Measurements from ENCODE around the gene FGFBP1.
"Not testable (repeated sequence)": the region's sequence is repeated elsewhere in the genome, so short reads cannot be mapped to it uniquely, and the experiment has no call there.

FGFBP1 gene

GRCh38 chr4:15925830-15926229, 12.7 kb downstream of the FGFBP1 start:
- Histone ChIP-seq H3K27ac (ENCODE audit: low read depth, low read length) (no peak overlapping the region), H3K9me3 (ENCODE audit: control insufficient read depth, insufficient read depth, low read length) (no peaks in the 10 kb centered on the region), H3K4me3 (ENCODE audit: low read depth, low read length) (no peak overlapping the region), H3K9ac (ENCODE audit: low read depth, low read length) (no peak overlapping the region), H3K27me3 (ENCODE audit: control insufficient read depth, insufficient read depth, low read length) (no peaks in the 10 kb centered on the region), H3K36me3 (ENCODE audit: control insufficient read depth, insufficient read depth, low read length) (no peaks in the 10 kb centered on the region), H3K4me1 (ENCODE audit: control insufficient read depth, insufficient read depth, low read length) (no peaks in the 10 kb centered on the region)

GRCh38 chr4:15921592-15921932, 17.0 kb downstream of the FGFBP1 start:
- Histone ChIP-seq H3K27me3 (ENCODE audit: control insufficient read depth, insufficient read depth, low read length) (no peaks in the 10 kb centered on the region), H3K4me1 (ENCODE audit: control insufficient read depth, insufficient read depth, low read length) (no peaks in the 10 kb centered on the region), H3K9me3 (ENCODE audit: control insufficient read depth, insufficient read depth, low read length) (no peaks in the 10 kb centered on the region; the same call in 1 of the 2 replicates), H3K9ac (ENCODE audit: low read depth, low read length) (no peak overlapping the region), H3K4me3 (ENCODE audit: low read depth, low read length) (no peak overlapping the region), H3K27ac (ENCODE audit: low read depth, low read length) (no peak overlapping the region), H3K36me3 (ENCODE audit: control insufficient read depth, insufficient read depth, low read length) (no peaks in the 10 kb centered on the region)

- no peaks in the 10 kb centered on the region for H3K27me3 ChIP-seq (ENCODE audit: control insufficient read depth, insufficient read depth, low read length)
- H3K36me3 ChIP-seq (ENCODE audit: control insufficient read depth, insufficient read depth, low read length): no peaks in the 10 kb centered on the region
- H3K4me1 ChIP-seq (ENCODE audit: control insufficient read depth, insufficient read depth, low read length): no peaks in the 10 kb centered on the region
- no peak overlapping the region for H3K4me3 ChIP-seq (ENCODE audit: low read depth, low read length)
- H3K27ac ChIP-seq (ENCODE audit: low read depth, low read length): no peak overlapping the region
- H3K9ac ChIP-seq (ENCODE audit: low read depth, low read length): no peak overlapping the region
- no peaks in the 10 kb centered on the region; the same call in 1 of the 2 replicates for H3K9me3 ChIP-seq (ENCODE audit: control insufficient read depth, insufficient read depth, low read length)
These were observed 17.6 kb downstream of the FGFBP1 start for GRCh38 chr4:15920723-15921591.

GRCh38 chr4:15918484-15919129, 19.9 kb downstream of the FGFBP1 start:
- H3K27me3 ChIP-seq (ENCODE audit: control insufficient read depth, insufficient read depth, low read length): no peaks in the 10 kb centered on the region
- H3K4me1 ChIP-seq (ENCODE audit: control insufficient read depth, insufficient read depth, low read length): no peaks in the 10 kb centered on the region
- no peak overlapping the region for H3K27ac ChIP-seq (ENCODE audit: low read depth, low read length)
- peaks cover 3% of the 10 kb centered on the region; the same call in 1 of the 2 replicates for H3K9me3 ChIP-seq (ENCODE audit: control insufficient read depth, insufficient read depth, low read length)
- no peaks in the 10 kb centered on the region for H3K36me3 ChIP-seq (ENCODE audit: control insufficient read depth, insufficient read depth, low read length)
- no peak overlapping the region for H3K4me3 ChIP-seq (ENCODE audit: low read depth, low read length)
- H3K9ac ChIP-seq (ENCODE audit: low read depth, low read length): no peak overlapping the region

- Histone ChIP-seq H3K36me3 (ENCODE audit: control insufficient read depth, insufficient read depth, low read length) (no peaks in the 10 kb centered on the region), H3K9me3 (ENCODE audit: control insufficient read depth, insufficient read depth, low read length) (peaks cover 3% of the 10 kb centered on the region; the same call in 1 of the 2 replicates), H3K27ac (ENCODE audit: low read depth, low read length) (no peak overlapping the region), H3K4me1 (ENCODE audit: control insufficient read depth, insufficient read depth, low read length) (no peaks in the 10 kb centered on the region), H3K4me3 (ENCODE audit: low read depth, low read length) (no peak overlapping the region), H3K27me3 (ENCODE audit: control insufficient read depth, insufficient read depth, low read length) (no peaks in the 10 kb centered on the region), H3K9ac (ENCODE audit: low read depth, low read length) (no peak overlapping the region)
These were observed 21.2 kb downstream of the FGFBP1 start for GRCh38 chr4:15917297-15917696.

- H3K4me1 ChIP-seq (ENCODE audit: control insufficient read depth, insufficient read depth, low read length); H3K9me3 ChIP-seq (ENCODE audit: control insufficient read depth, insufficient read depth, low read length); H3K36me3 ChIP-seq (ENCODE audit: control insufficient read depth, insufficient read depth, low read length); H3K27ac ChIP-seq (ENCODE audit: low read depth, low read length); H3K27me3 ChIP-seq (ENCODE audit: control insufficient read depth, insufficient read depth, low read length); H3K9ac ChIP-seq (ENCODE audit: low read depth, low read length); H3K4me3 ChIP-seq (ENCODE audit: low read depth, low read length): not testable (repeated sequence)
These were observed 22.2 kb downstream of the FGFBP1 start for GRCh38 chr4:15916358-15916757.

- Histone ChIP-seq H3K36me3 (ENCODE audit: control insufficient read depth, insufficient read depth, low read length) (no peaks in the 10 kb centered on the region), H3K9me3 (ENCODE audit: control insufficient read depth, insufficient read depth, low read length) (peaks cover 3% of the 10 kb centered on the region; the same call in 1 of the 2 replicates), H3K9ac (ENCODE audit: low read depth, low read length) (no peak overlapping the region), H3K4me3 (ENCODE audit: low read depth, low read length) (no peak overlapping the region), H3K27me3 (ENCODE audit: control insufficient read depth, insufficient read depth, low read length) (no peaks in the 10 kb centered on the region), H3K27ac (ENCODE audit: low read depth, low read length) (no peak overlapping the region), H3K4me1 (ENCODE audit: control insufficient read depth, insufficient read depth, low read length) (no peaks in the 10 kb centered on the region)
These were observed 23.8 kb downstream of the FGFBP1 start for GRCh38 chr4:15914736-15915135.

- Histone ChIP-seq H3K9ac (ENCODE audit: low read depth, low read length) (no peak overlapping the region), H3K9me3 (ENCODE audit: control insufficient read depth, insufficient read depth, low read length) (peaks cover 3% of the 10 kb centered on the region; the same call in 1 of the 2 replicates), H3K27me3 (ENCODE audit: control insufficient read depth, insufficient read depth, low read length) (no peaks in the 10 kb centered on the region), H3K36me3 (ENCODE audit: control insufficient read depth, insufficient read depth, low read length) (no peaks in the 10 kb centered on the region), H3K4me1 (ENCODE audit: control insufficient read depth, insufficient read depth, low read length) (no peaks in the 10 kb centered on the region), H3K27ac (ENCODE audit: low read depth, low read length) (no peak overlapping the region), H3K4me3 (ENCODE audit: low read depth, low read length) (no peak overlapping the region)
These were observed 24.2 kb downstream of the FGFBP1 start for GRCh38 chr4:15914291-15914690.

- Histone ChIP-seq H3K9ac (ENCODE audit: low read depth, low read length) (no peak overlapping the region), H3K27ac (ENCODE audit: low read depth, low read length) (no peak overlapping the region), H3K4me3 (ENCODE audit: low read depth, low read length) (no peak overlapping the region), H3K27me3 (ENCODE audit: control insufficient read depth, insufficient read depth, low read length) (no peaks in the 10 kb centered on the region), H3K36me3 (ENCODE audit: control insufficient read depth, insufficient read depth, low read length) (no peaks in the 10 kb centered on the region), H3K9me3 (ENCODE audit: control insufficient read depth, insufficient read depth, low read length) (peaks cover 3% of the 10 kb centered on the region; the same call in 1 of the 2 replicates), H3K4me1 (ENCODE audit: control insufficient read depth, insufficient read depth, low read length) (no peaks in the 10 kb centered on the region)
These were observed 24.9 kb downstream of the FGFBP1 start for GRCh38 chr4:15913631-15913970.

GRCh38 chr4:15912961-15913630, 25.4 kb downstream of the FGFBP1 start:
- no peak overlapping the region for H3K27ac ChIP-seq (ENCODE audit: low read depth, low read length)
- H3K36me3 ChIP-seq (ENCODE audit: control insufficient read depth, insufficient read depth, low read length): no peaks in the 10 kb centered on the region
- H3K4me3 ChIP-seq (ENCODE audit: low read depth, low read length): no peak overlapping the region
- H3K4me1 ChIP-seq (ENCODE audit: control insufficient read depth, insufficient read depth, low read length): no peaks in the 10 kb centered on the region
- H3K27me3 ChIP-seq (ENCODE audit: control insufficient read depth, insufficient read depth, low read length): no peaks in the 10 kb centered on the region
- H3K9me3 ChIP-seq (ENCODE audit: control insufficient read depth, insufficient read depth, low read length): peaks cover 3% of the 10 kb centered on the region; the same call in 1 of the 2 replicates
- no peak overlapping the region for H3K9ac ChIP-seq (ENCODE audit: low read depth, low read length)

- H3K27ac ChIP-seq (ENCODE audit: low read depth, low read length): no peak overlapping the region
- no peak overlapping the region for H3K9ac ChIP-seq (ENCODE audit: low read depth, low read length)
- H3K9me3 ChIP-seq (ENCODE audit: control insufficient read depth, insufficient read depth, low read length): 0 out of 2 replicates have a peak, but pooled peaks cover 3% of the 10 kb centered on the region
- H3K36me3 ChIP-seq (ENCODE audit: control insufficient read depth, insufficient read depth, low read length): no peaks in the 10 kb centered on the region
- H3K4me1 ChIP-seq (ENCODE audit: control insufficient read depth, insufficient read depth, low read length): no peaks in the 10 kb centered on the region
- H3K4me3 ChIP-seq (ENCODE audit: low read depth, low read length): no peak overlapping the region
- no peaks in the 10 kb centered on the region for H3K27me3 ChIP-seq (ENCODE audit: control insufficient read depth, insufficient read depth, low read length)
These were observed 26.3 kb downstream of the FGFBP1 start for GRCh38 chr4:15912236-15912635.

All from HUES48 (cell line).